Mucosa of rectum (tissue), 2 donors: ENCODE data around the gene UGGT1.

ENCODE experiments used
- H3K27ac ChIP-seq, 2 donors: one replicate each; pipeline ENCODE4 v1.7.0; 2013; ENCODE audit warnings: inconsistent platforms in 2 of 2, low read depth in 2 of 2, low read length in 2 of 2
- H3K27me3 ChIP-seq, 2 donors: one replicate each; pipeline ENCODE4 v1.7.0; 2013; ENCODE audit warnings: low read length in 2 of 2; ENCODE audit not compliant: control insufficient read depth in 2 of 2, insufficient read depth in 2 of 2
- H3K36me3 ChIP-seq, 2 donors: one replicate each; pipeline ENCODE4 v1.7.0; 2013; ENCODE audit warnings: low read length in 2 of 2; ENCODE audit not compliant: control insufficient read depth in 2 of 2, insufficient read depth in 2 of 2
- H3K4me1 ChIP-seq, 2 donors: one replicate each; pipeline ENCODE4 v1.7.0; 2013; ENCODE audit warnings: low read length in 2 of 2, mild to moderate bottlenecking in 1 of 2; ENCODE audit not compliant: control insufficient read depth in 2 of 2, insufficient read depth in 2 of 2
- H3K4me3 ChIP-seq, 2 donors: one replicate each; pipeline ENCODE4 v1.7.0; 2013; ENCODE audit warnings: low read length in 2 of 2
- H3K9ac ChIP-seq, 2 donors: one replicate each; pipeline ENCODE4 v1.7.0; 2013; ENCODE audit warnings: low read length in 2 of 2, low read depth in 1 of 2, mild to moderate bottlenecking in 1 of 2
- H3K9me3 ChIP-seq, 2 donors: one replicate each; pipeline ENCODE4 v1.7.0; 2013; ENCODE audit warnings: low read length in 2 of 2; ENCODE audit not compliant: control insufficient read depth in 2 of 2
- donor health status: healthy.
- donor health status: Normal muscosa, but diverticular disease.

Gene UGGT1

DNA sequence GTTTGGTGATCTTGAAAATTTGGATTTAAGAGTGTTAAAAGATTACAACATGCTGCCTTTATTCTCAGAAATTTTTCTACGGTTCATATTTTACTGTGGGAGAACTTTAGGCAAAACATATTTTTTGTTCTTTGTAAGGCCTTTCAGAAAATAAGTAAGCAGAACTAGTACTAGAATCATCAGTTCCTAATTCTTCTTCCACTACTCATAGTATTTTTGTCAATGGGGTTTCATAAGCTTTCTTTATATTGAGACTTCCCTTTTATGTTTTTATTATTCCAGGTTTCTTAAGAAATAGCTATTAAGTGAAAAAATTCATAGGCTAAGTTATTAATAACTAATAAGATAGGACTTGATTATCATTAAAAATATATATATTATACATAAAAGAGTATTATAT lies 12.4 kb downstream of the UGGT1 start:
- H3K4me1 ChIP-seq = no peaks in the 10 kb centered on the region
- H3K27ac ChIP-seq = no peak overlapping the region
- no peaks in the 10 kb centered on the region for H3K9me3 ChIP-seq
- no peak overlapping the region for H3K4me3 ChIP-seq
- H3K36me3 ChIP-seq = peaks cover 23 to 29% of the 10 kb centered on the region in 2 donors
- H3K9ac ChIP-seq = no peak overlapping the region
- H3K27me3 ChIP-seq = no peaks in the 10 kb centered on the region

DNA sequence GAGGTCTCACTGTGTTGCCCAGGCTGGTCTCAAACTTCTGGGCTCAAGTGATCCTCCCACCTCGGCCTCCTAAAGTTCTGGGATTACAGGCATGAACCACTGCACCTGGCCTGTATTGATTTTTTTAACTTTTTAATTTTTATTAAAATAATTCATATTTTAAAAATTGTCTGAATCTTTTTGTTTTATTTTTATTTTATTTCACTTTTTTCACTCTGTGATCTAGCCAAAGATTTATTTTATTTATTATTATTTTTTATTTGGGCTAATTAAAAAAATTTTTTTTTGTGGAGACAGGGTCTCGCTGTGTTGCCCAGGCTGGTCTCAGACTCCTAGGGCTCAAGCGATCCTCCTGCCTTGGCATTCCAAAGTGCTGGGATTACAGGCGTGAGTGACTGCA lies 14.1 kb downstream of the UGGT1 start:
- no peaks in the 10 kb centered on the region for H3K4me1 ChIP-seq
- H3K27me3 ChIP-seq = no peaks in the 10 kb centered on the region
- H3K27ac ChIP-seq = no peak overlapping the region
- H3K4me3 ChIP-seq = no peak overlapping the region
- no peak overlapping the region for H3K9ac ChIP-seq
- H3K9me3 ChIP-seq = no peaks in the 10 kb centered on the region
- H3K36me3 ChIP-seq = peaks cover 26 to 32% of the 10 kb centered on the region in 2 donors

DNA sequence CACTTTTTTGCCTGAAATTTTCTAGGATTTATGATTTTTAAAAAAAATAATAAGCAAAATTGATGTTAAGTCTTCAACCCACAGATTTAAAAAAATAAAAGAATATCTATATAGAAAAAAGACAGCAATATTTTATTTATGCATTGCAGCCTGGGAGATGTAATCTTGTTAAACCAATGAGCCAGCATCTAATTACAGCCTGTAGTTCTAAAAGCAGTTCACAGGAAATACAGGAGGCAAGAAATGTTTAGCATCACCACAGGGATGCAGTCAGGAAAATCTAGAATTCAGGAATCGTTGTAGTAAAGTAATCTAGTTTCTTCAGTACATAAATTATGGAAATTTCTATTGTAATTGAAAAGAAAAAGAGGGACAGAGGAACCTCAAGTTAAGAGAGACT lies 17.2 kb downstream of the UGGT1 start:
- Histone ChIP-seq H3K9ac (no peak overlapping the region), H3K4me1 (no peaks in the 10 kb centered on the region), H3K27ac (no peak overlapping the region), H3K27me3 (no peaks in the 10 kb centered on the region), H3K9me3 (no peaks in the 10 kb centered on the region), H3K4me3 (no peak overlapping the region), H3K36me3 (peaks cover 25 to 27% of the 10 kb centered on the region in 2 donors)

DNA sequence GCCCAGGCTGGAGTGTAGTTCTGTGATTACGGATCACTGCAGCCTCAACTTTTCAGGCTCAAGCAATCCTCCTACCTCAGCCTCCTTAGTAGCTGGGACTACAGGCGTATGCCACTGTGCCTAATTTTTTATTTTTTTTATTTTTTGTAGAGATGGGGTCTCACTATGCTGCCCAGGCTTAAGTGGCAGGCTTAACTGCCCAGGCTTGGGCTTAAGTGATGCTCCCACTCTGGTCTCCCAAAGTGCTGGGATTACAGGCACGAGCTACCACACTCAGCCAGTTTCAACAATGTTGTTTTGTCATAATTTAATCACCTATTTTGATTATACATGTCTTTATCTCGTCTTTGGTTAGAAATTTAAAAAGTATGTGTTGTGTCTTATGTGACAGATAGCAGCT lies 18.2 kb downstream of the UGGT1 start:
- Histone ChIP-seq H3K4me1 (no peaks in the 10 kb centered on the region), H3K9ac (no peak overlapping the region), H3K4me3 (no peak overlapping the region), H3K27ac (no peak overlapping the region), H3K9me3 (no peaks in the 10 kb centered on the region), H3K36me3 (peaks cover 22 to 27% of the 10 kb centered on the region in 2 donors), H3K27me3 (no peaks in the 10 kb centered on the region)

DNA sequence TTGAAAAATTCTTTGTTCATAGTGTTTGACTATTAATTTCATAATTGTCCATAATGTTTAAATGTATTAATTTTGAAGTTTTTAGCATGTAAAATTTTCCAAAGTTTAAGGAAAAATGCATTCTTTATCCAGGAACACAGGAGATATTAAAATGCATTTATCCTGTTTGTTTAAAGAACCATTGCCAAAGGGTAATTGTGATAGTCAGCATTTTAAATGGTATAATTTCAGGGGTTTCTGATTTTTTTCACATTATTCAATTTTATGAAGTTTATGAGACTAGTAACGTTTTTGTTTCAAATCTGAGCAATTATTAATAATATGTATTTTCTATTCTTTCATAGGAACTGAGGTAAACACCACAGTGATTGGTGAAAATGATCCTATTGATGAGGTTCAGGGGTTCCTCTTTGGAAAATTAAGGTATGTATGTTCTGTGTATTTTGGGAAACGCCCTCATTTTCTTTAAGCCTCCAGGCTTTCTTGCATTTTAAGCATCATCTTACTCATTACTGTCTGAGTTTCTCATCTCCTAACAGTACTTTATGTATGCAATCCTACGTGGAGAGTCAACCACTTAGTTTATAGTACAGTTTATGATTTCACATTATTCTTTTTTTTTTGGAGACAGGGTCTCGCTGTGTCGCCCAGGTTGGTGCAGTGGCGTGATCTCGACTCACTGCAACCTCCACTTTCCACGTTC lies 25.1 kb downstream of the UGGT1 start:
- H3K27me3 ChIP-seq = no peaks in the 10 kb centered on the region
- H3K4me1 ChIP-seq = no peaks in the 10 kb centered on the region
- H3K27ac ChIP-seq = no peak overlapping the region
- no peaks in the 10 kb centered on the region for H3K9me3 ChIP-seq
- peaks cover 44 to 45% of the 10 kb centered on the region in 2 donors for H3K36me3 ChIP-seq
- H3K4me3 ChIP-seq = no peak overlapping the region
- H3K9ac ChIP-seq = no peak overlapping the region

DNA sequence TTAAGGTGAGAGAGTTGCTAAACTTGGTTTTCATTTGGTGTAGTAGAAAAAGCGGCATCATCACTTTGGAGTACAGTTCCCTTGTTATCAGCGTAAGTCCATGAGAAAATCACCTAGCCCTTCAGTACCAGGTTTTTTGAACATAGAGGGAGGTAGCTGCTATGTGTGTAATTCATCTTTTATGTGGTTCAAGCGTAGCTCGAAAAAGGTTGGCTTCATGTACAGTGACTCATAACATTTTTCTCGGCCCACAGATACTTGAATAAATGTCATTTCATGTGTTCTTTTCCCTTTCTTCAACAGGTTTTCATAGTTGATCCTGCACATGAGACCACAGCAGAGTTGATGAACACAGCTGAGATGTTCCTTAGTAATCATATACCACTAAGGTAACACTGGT lies 43.6 kb downstream of the UGGT1 start:
- Histone ChIP-seq H3K9ac (no peak overlapping the region), H3K36me3 (peaks cover 57 to 71% of the 10 kb centered on the region in 2 donors), H3K4me1 (no peaks in the 10 kb centered on the region), H3K27ac (no peak overlapping the region), H3K9me3 (no peaks in the 10 kb centered on the region), H3K4me3 (no peak overlapping the region), H3K27me3 (no peaks in the 10 kb centered on the region)

DNA sequence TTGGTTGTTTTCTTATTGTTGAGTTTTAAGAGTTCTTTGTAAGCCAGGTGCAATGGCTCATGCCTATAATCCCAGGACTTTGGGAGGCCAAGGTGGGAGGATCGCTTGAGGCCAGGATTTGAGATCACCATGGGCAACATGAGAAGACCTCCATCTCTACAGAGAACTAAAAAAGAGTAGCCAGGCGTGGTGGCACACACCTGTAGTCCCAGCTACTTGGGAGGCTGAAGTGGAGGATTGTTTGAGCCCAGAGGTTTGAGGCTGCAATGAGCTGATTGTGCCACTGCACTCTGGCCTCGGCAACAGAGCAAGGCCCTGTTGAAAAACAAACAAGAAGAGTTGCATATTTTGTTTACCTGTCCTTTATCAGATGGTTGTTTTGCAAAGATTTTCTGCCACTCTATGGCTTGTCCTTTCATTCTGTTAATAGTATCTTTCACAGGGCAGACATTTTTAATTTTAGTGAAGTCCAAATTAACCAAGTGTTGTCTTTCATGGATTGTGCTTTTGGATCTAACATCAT lies 46.2 kb downstream of the UGGT1 start:
- no peaks in the 10 kb centered on the region for H3K4me1 ChIP-seq
- no peak overlapping the region for H3K4me3 ChIP-seq
- no peak overlapping the region for H3K9ac ChIP-seq
- no peaks in the 10 kb centered on the region for H3K27me3 ChIP-seq
- H3K27ac ChIP-seq = no peak overlapping the region
- no peaks in the 10 kb centered on the region for H3K9me3 ChIP-seq
- peaks cover 65 to 73% of the 10 kb centered on the region in 2 donors for H3K36me3 ChIP-seq

DNA sequence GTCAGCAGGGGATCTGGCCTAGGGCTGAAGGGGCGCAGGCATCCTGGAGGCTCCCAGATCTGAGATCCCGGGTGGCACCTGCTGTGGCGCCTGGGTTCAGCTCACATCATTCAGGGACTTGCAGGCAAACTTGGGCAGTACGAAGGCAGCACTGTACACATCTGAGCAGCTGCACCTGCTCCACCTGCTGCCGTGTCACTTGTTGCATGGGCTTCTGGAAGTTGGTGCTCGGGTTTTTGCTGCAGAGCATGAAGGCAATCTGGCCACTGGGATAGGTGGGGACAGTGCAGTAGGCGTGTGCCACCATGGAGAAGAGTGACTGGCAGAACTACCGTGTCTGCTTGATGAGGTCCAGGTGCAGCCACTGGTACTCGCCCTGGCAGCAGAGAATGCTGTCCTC lies 48.6 kb downstream of the UGGT1 start:
- no peak overlapping the region for H3K27ac ChIP-seq
- H3K9me3 ChIP-seq = no peaks in the 10 kb centered on the region
- H3K9ac ChIP-seq = no peak overlapping the region
- H3K36me3 ChIP-seq = peaks cover 51 to 61% of the 10 kb centered on the region in 2 donors
- H3K27me3 ChIP-seq = no peaks in the 10 kb centered on the region
- no peak overlapping the region for H3K4me3 ChIP-seq
- no peaks in the 10 kb centered on the region for H3K4me1 ChIP-seq

DNA sequence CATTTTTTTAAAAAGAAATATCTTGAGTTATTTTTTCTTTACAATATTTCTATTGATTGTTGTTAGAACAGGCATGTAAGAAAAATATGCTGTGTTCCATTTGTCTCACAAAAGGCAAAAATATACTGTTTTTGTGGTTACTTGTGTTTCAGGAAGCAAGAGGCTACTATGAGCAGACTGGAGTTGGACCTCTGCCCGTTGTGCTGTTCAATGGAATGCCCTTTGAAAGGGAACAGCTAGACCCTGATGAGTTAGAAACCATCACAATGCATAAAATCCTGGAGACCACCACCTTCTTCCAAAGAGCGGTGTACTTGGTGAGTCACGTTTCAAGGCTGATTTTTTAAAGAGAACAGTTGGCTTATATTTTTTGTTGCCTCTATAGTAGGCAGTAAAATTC lies 54.7 kb downstream of the UGGT1 start:
- H3K36me3 ChIP-seq = peaks cover 28 to 44% of the 10 kb centered on the region in 2 donors
- no peaks in the 10 kb centered on the region for H3K9me3 ChIP-seq
- H3K4me1 ChIP-seq = no peaks in the 10 kb centered on the region
- H3K27ac ChIP-seq = no peak overlapping the region
- H3K9ac ChIP-seq = no peak overlapping the region
- no peaks in the 10 kb centered on the region for H3K27me3 ChIP-seq
- no peak overlapping the region for H3K4me3 ChIP-seq

DNA sequence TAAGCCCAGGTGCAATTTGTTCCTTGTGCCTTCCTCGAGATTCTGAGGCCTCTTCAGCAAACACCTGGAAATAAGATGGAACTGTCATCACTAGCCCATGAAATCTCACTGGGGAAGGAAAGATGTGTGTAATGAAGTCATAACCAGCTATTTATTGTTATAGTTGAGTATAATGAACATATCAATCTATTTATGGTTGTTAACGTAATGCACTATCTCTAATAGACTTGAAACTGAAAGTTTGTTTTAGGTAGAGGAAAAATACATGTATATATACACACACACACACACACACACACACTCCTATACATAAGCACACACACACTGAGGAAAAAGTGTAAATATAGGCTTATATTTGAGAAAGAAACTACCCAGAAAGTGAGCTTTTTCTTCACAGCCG lies 62.8 kb downstream of the UGGT1 start:
- Histone ChIP-seq H3K27ac (no peak overlapping the region), H3K9me3 (no peaks in the 10 kb centered on the region), H3K27me3 (no peaks in the 10 kb centered on the region), H3K9ac (no peak overlapping the region), H3K4me3 (no peak overlapping the region), H3K4me1 (no peaks in the 10 kb centered on the region), H3K36me3 (peaks cover 36 to 49% of the 10 kb centered on the region in 2 donors)
